Immature natural killer cell (primary cell): ENCODE results near the gene PIEZO2. TPM values are rescaled to one million over a fixed set of nuclear protein-coding genes. Genes with fewer than 3 reads are reported as not detected.

ENCODE experiments used
- DNase-seq, 3 donors: peaks; one replicate each; pipeline ENCODE4 v3.0.0; 2022; ENCODE audit warnings: mixed read lengths in 1 of 3
- H3K27ac Mint-ChIP-seq, 6 donors: one replicate each; pipeline ENCODE4 v1.8.0; 2020; ENCODE audit warnings: mixed read lengths in 6 of 6, mild to moderate bottlenecking in 5 of 6, inconsistent platforms in 4 of 6, moderate library complexity in 3 of 6
- H3K27me3 Mint-ChIP-seq, 3 donors: one replicate each; pipeline ENCODE4 v1.8.0; 2020 to 2021; ENCODE audit warnings: low read depth in 3 of 3, mild to moderate bottlenecking in 3 of 3, mixed read lengths in 3 of 3, moderate library complexity in 3 of 3, inconsistent platforms in 1 of 3
- H3K36me3 Mint-ChIP-seq, 3 donors: one replicate each; pipeline ENCODE4 v1.8.0; 2020; ENCODE audit warnings: mixed read lengths in 3 of 3, inconsistent platforms in 2 of 3, mild to moderate bottlenecking in 2 of 3
- H3K4me1 Mint-ChIP-seq, 2 donors: one replicate each; pipeline ENCODE4 v1.8.0; 2020; ENCODE audit warnings: inconsistent platforms in 2 of 2, mild to moderate bottlenecking in 2 of 2, mixed read lengths in 2 of 2, moderate library complexity in 1 of 2
- H3K4me3 Mint-ChIP-seq, 5 donors: one replicate each; pipeline ENCODE4 v1.8.0; 2020; ENCODE audit warnings: mild to moderate bottlenecking in 5 of 5, mixed read lengths in 5 of 5, inconsistent platforms in 3 of 5, moderate library complexity in 3 of 5
- H3K9me3 Mint-ChIP-seq, 6 donors: one replicate each; pipeline ENCODE4 v1.8.0; 2020; ENCODE audit warnings: mild to moderate bottlenecking in 6 of 6, mixed read lengths in 6 of 6, inconsistent platforms in 4 of 6, moderate library complexity in 3 of 6
- polyA plus RNA-seq, 3 donors: library from polyadenylated mRNA; unstranded; fragments of 300-500 nt; fragmentation: Illumina TruSeq; gene quantifications; one replicate each; pipeline ENCODE4 v1.2.3, GENCODE V29; 2021

PIEZO2 gene
- polyA plus RNA-seq, 3 donors from 2014 or later: not detected

DNA sequence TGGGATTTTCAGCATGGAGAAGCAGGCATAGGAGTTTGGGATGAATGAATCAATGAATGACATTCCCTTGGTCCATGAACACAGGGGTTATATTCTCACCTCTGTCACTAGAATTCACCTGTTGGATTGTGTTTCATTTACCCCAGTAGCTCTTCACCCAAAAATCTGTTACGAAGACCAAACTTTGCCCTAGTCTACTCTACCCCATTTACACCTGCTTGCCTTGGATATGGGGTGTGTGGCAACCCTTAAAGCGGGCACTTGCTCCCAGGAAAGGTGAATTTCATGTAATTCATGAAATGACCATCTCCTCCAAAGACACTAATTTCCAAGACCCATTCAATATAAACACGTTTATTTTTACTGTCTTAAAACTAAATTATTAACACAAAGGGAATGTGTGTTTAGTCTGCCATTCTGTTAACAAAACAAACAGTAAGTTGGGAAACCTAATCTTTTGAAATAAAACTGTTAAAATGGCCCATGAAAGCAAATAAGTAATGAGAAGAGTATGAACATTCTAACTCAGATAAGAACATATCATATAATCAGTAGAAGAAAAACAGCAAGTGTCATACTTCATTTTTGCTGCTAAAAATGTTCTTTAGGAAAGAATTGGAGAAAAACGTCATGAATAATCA is 355.5 kb downstream of the PIEZO2 start:
- DNase-seq: no peak
- H3K27me3 Mint-ChIP-seq: peaks cover 0 to 3% (median 2%) of the 10 kb centered on the region in 3 donors
- H3K9me3 Mint-ChIP-seq: no peaks in the 10 kb centered on the region
- no peak overlapping the region for H3K4me3 Mint-ChIP-seq
- no peak overlapping the region for H3K27ac Mint-ChIP-seq
- H3K4me1 Mint-ChIP-seq: peaks cover 0 to 4% of the 10 kb centered on the region in 2 donors
- no peaks in the 10 kb centered on the region for H3K36me3 Mint-ChIP-seq

DNA sequence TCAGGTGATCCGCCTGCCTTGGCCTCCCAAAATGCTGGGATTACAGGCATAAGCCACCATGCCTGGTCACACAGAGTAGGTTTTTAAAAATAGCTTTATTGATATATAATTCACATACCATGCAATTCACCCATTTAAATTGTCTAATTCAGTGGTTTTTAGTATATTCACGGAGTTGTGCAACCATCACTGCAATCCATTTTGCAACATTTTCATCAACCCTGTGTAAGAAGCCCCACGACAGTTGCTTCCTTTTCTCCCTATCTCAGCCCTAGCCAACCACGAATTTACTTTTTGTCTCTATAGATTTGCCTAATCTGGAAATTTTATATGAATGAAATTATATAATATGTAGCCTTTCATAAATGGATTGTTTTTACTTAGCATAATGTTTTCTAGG is 357.2 kb downstream of the PIEZO2 start:
- H3K4me1 Mint-ChIP-seq: peaks cover 6 to 9% of the 10 kb centered on the region in 2 donors
- no peak overlapping the region for H3K27ac Mint-ChIP-seq
- no peaks in the 10 kb centered on the region for H3K9me3 Mint-ChIP-seq
- no peaks in the 10 kb centered on the region for H3K36me3 Mint-ChIP-seq
- H3K4me3 Mint-ChIP-seq: no peak overlapping the region
- no peak for DNase-seq
- peaks cover 0 to 3% (median 2%) of the 10 kb centered on the region in 3 donors for H3K27me3 Mint-ChIP-seq

DNA sequence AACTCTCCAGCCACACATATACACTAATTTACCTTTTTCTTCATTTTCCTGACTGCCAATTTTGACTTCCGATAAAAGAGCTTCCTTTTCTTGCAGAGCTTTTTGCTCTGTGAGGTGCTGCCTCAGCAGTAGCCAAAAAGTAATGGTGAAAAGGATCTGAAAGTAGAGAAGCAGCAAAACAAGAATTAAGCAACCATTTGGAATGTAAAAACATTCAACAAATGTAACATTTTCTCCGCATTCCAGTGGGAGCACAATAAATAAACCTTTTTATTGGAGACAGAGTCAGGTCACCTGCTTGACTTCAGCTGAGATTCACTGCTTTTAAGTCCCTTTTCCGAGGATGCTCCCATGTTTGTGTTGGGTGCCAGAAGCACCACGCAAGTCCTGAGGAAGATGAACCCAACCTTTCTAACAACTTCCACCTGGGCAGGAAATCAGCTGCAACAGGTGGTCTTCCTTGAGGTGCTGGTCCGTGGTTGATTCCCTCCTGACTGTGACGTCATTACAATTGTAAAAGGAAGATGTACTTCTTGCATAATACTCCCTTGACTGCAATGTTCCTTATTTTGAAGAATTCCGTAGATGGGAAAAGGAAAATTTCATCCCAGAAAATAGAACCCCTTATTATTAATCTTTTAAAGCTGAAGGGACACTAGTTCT is 358.1 kb downstream of the PIEZO2 start:
- Mint-ChIP-seq H3K4me1 (peaks cover 10 to 12% of the 10 kb centered on the region in 2 donors), H3K27me3 (peaks cover 0 to 3% (median 2%) of the 10 kb centered on the region in 3 donors), H3K9me3 (no peaks in the 10 kb centered on the region), H3K36me3 (no peaks in the 10 kb centered on the region), H3K27ac (no peak overlapping the region), H3K4me3 (no peak overlapping the region)
- no peak for DNase-seq

DNA sequence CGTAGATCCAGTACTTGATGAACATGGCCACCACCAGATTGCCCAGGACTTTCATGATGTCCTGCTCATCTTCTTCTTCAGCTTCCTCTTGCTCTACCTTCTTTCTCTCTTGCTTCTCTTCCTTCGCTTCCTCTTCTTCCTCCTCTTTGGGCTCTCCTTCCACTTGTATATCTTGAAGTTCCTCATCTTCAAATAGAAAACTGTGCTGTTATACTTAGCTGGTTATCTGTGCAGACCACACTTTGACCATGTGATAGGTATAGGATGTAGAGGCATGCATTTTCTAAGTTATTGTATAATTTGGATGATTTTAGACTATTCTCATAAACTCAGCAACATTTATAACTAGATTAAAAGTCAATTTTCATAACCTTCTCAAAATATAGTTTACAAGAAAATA is 360.2 kb downstream of the PIEZO2 start:
- no peak overlapping the region for H3K27ac Mint-ChIP-seq
- H3K36me3 Mint-ChIP-seq: no peaks in the 10 kb centered on the region
- no peak overlapping the region for H3K4me3 Mint-ChIP-seq
- DNase-seq: no peak
- peaks cover 10 to 12% of the 10 kb centered on the region in 2 donors for H3K4me1 Mint-ChIP-seq
- no peaks in the 10 kb centered on the region for H3K9me3 Mint-ChIP-seq
- peaks cover 0 to 6% (median 3%) of the 10 kb centered on the region in 3 donors for H3K27me3 Mint-ChIP-seq

DNA sequence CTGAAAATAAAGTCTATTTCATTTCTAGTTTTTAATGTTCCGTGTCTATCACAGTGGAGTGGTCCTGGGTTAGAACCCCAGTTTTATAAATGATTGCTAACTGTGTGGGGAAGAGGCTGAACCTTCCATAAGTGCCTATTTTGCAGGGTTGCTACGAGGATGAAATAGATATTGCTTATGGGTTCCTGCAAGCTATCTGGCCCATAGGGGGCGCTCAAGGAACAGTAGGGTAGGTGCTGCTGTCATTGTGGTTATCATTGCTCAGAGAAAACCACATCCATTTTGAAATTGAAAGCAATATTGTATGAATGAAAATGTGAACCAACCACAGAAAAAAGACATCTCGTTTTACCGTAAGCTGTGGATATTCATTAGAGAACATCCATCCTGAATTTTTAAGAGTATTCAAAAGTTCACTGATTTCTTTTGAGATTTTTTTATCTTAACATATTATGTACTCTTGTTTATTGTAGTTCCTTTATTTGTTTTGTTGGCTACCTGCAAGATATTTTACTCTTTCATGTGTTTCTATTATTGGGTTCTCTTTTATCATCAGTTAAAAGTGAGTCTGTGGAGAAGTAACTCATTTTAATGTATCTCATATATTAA is 362.0 kb downstream of the PIEZO2 start:
- peak; percentile 67 to 73 (median 68) for DNase-seq
- peaks cover 0 to 9% (median 3%) of the 10 kb centered on the region in 3 donors for H3K27me3 Mint-ChIP-seq
- H3K27ac Mint-ChIP-seq: peak overlapping the region in 1 of 6 donors; percentile 55
- H3K4me3 Mint-ChIP-seq: peak overlapping the region in 3 of 5 donors; percentile 10 to 47 (median 15)
- H3K4me1 Mint-ChIP-seq: peaks cover 10 to 12% of the 10 kb centered on the region in 2 donors
- H3K9me3 Mint-ChIP-seq: no peaks in the 10 kb centered on the region
- no peaks in the 10 kb centered on the region for H3K36me3 Mint-ChIP-seq

DNA sequence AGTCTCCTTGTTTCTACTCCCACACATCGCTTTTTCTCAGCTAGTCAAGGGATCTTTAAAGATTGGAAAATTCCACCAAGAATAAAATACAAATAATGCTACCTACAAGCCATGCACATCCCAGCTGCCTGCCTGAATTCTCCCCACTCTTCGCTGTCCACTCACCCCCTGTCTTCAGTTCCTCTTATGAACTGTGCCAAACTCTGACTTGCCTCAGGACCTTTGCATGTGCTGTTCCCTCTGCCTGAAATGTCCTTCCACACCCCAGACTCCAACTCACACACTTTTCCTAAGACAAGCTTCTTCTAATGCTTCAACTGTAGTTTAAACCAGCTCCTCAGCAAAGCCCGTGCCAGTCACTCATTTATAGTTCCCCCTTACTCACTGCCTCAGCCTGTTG is 363.6 kb downstream of the PIEZO2 start:
- no peaks in the 10 kb centered on the region for H3K36me3 Mint-ChIP-seq
- no peak for DNase-seq
- peaks cover 0 to 9% (median 3%) of the 10 kb centered on the region in 3 donors for H3K27me3 Mint-ChIP-seq
- H3K4me3 Mint-ChIP-seq: no peak overlapping the region
- peak overlapping the region in 1 of 6 donors; percentile 1 for H3K27ac Mint-ChIP-seq
- H3K9me3 Mint-ChIP-seq: no peaks in the 10 kb centered on the region
- peaks cover 10 to 12% of the 10 kb centered on the region in 2 donors for H3K4me1 Mint-ChIP-seq

DNA sequence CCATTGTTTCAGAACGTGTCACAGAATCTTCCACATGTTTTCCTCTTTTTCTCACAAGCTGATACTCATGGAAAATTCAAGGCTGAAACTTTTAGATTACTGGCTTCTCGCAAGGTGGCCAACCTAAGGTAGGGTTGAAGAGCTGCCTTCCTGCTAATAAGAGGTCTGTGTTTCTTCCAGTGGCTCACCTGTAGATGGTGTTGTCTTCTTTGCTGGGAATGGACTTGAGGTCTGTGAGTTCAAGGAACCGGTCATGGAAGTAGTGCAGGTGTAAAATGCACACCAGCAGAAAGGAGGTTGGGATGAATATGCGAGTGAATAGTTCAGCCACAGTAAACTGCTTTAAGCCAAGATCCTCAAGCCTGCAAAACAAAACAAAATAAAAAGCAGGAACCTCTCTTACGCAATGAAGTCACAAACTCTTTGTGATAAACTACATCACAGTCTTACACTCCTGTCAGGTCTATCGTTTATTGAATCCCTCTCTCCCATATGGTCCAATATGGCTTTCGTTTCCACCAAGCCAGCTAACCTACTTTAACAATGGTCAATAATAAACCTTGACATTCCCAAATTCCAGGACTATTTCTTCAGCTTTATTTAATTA is 364.7 kb downstream of the PIEZO2 start:
- Mint-ChIP-seq H3K27ac (no peak overlapping the region), H3K27me3 (peaks cover 0 to 9% (median 3%) of the 10 kb centered on the region in 3 donors), H3K36me3 (no peaks in the 10 kb centered on the region), H3K9me3 (no peaks in the 10 kb centered on the region), H3K4me1 (peaks cover 10 to 12% of the 10 kb centered on the region in 2 donors), H3K4me3 (no peak overlapping the region)
- no peak for DNase-seq

DNA sequence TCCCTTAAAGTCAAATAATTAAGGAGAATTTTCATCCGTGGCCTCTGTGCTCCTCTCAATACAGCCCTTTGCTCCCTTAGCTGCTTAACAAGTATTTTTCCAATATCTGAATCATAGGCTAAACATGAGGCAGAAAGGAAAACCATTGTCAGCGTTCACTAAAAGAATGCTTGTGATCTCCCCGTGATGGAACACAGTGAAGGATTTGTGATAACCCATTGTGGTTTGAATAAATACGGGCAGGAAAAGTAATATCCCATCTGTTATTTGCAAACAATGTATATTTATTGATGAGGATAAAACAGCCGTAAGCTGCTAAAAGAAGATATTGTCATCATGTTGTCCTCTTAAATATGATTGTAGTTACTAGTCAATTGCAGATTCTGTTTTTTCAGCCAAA is 365.4 kb downstream of the PIEZO2 start:
- no peak overlapping the region for H3K4me3 Mint-ChIP-seq
- H3K4me1 Mint-ChIP-seq: peaks cover 7 to 12% of the 10 kb centered on the region in 2 donors
- peaks cover 0 to 6% (median 2%) of the 10 kb centered on the region in 3 donors for H3K27me3 Mint-ChIP-seq
- H3K9me3 Mint-ChIP-seq: no peaks in the 10 kb centered on the region
- DNase-seq: no peak
- H3K36me3 Mint-ChIP-seq: no peaks in the 10 kb centered on the region
- H3K27ac Mint-ChIP-seq: no peak overlapping the region

DNA sequence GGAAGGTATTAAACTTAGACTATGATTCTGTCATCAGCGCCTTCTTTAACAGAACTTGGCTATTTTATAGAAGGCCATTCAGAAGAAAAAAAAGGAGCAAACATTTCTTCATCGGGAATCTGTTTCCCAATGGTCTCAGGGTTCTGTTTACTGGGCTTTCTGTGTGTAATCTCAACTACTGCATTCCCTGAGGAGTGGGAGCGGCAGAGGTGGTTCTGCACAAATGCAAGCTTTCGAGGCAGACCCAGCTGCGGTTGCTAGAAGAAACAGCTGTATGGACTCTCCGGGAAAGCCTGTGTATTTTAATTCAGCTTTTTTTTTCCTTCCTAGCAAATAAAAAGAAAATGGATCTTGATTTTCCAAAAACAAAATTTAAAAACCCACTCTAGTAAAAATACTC is 372.9 kb downstream of the PIEZO2 start:
- no peaks in the 10 kb centered on the region for H3K9me3 Mint-ChIP-seq
- no peaks in the 10 kb centered on the region for H3K4me1 Mint-ChIP-seq
- no peaks in the 10 kb centered on the region for H3K36me3 Mint-ChIP-seq
- H3K27me3 Mint-ChIP-seq: peaks cover 0 to 2% (median 0%) of the 10 kb centered on the region in 3 donors
- no peak overlapping the region for H3K4me3 Mint-ChIP-seq
- no peak overlapping the region for H3K27ac Mint-ChIP-seq
- no peak for DNase-seq

DNA sequence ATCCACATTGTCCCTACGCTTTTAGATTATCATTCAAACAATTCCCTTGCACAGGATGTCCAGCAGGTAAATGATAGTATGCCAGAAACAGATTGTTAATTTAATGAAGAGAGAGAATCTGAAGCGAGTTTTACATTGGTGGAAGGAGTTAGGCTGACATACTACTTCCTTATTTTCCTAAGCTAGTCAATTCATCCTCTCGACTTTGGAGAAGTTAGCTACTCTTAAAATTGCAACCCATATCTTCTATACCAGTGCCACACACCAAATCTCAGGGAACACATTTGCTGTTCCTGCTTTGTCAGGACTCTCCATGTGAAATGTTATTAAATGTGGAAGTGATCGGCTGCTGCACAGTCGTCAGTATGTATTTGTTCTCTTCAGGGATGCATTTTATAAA is 374.3 kb downstream of the PIEZO2 start:
- Mint-ChIP-seq H3K36me3 (no peaks in the 10 kb centered on the region), H3K4me1 (no peaks in the 10 kb centered on the region), H3K9me3 (no peaks in the 10 kb centered on the region), H3K4me3 (no peak overlapping the region), H3K27ac (no peak overlapping the region), H3K27me3 (peaks cover 0 to 2% (median 0%) of the 10 kb centered on the region in 3 donors)
- no peak for DNase-seq

DNA sequence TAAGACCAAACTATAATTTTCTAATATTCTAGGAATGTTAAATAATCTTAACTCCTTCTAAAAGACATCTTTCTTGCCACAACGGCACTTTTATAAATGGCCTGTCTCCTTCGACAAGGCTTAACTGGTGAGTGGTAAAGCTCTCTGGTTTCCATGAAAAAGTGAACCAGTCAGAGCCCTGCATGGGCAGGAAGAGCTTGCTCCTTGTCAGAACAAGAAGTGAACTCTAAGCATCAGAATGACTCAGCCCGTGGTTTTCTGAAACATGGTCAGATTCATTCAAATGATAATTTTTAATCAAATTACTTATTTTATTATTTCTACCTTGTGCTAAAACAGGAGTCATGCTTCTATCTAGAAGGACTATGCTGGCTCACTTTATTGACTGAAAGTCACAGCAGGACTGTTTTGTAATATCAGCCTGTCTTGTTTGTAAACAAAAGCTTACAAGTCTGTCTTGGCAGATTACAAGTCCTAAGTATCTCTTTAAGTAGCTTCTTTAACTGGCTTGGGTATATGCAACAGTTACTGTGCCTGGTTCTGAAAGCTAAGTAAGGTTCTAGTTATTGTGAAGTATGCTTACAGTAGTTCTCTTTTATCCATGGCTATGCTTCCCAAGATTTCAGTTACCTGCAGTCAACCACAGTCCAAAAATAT is 378.2 kb downstream of the PIEZO2 start:
- Mint-ChIP-seq H3K27ac (no peak overlapping the region), H3K4me1 (no peaks in the 10 kb centered on the region), H3K27me3 (peaks cover 0 to 2% (median 0%) of the 10 kb centered on the region in 3 donors), H3K36me3 (no peaks in the 10 kb centered on the region), H3K4me3 (no peak overlapping the region), H3K9me3 (no peaks in the 10 kb centered on the region)
- DNase-seq: no peak

DNA sequence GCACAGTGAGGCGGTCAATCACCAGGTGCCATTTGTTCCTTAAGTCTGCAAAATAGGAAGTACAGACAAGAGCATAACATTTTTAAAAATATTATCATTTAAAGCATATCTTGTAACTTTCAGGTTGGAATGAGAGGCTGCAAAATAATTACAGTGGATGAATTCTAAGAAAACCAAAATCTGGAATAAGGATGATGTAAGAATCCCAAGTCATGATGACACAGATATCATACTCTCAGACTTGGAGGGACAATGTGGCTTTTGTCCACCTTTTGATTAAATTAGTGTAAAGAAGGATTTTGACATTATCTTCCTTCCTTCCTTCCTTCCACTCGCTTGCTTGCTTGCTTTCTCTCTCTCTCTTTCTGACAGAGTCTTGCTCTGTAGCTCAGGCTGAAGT is 379.1 kb downstream of the PIEZO2 start:
- DNase-seq: no peak
- Mint-ChIP-seq H3K4me3 (no peak overlapping the region), H3K36me3 (no peaks in the 10 kb centered on the region), H3K27me3 (peaks cover 0 to 3% (median 2%) of the 10 kb centered on the region in 3 donors), H3K4me1 (no peaks in the 10 kb centered on the region), H3K27ac (no peak overlapping the region), H3K9me3 (peaks cover 0 to 1% (median 0%) of the 10 kb centered on the region in 6 donors)

DNA sequence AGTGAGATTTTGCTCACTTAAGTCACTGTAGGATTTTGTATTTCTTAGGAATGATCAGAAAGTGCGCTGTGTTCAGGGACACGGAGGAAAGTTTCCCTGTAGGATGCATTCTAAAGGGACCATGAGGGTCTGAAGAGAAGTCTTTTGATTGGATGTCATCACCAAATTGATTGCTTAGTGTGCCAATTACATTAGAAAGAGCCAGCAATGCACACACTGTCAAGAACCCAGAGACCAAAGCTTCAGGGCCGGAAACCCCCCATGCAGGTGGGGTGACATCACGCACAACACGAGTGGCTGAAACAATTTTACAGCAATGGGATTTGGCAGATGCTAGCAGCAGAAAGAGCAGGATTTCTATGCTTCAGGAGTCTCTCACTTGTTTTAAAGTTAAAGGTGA is 381.1 kb downstream of the PIEZO2 start:
- no peak for DNase-seq
- H3K4me3 Mint-ChIP-seq: no peak overlapping the region
- H3K27me3 Mint-ChIP-seq: peaks cover 0 to 3% (median 0%) of the 10 kb centered on the region in 3 donors
- H3K36me3 Mint-ChIP-seq: no peaks in the 10 kb centered on the region
- no peak overlapping the region for H3K27ac Mint-ChIP-seq
- no peaks in the 10 kb centered on the region for H3K4me1 Mint-ChIP-seq
- H3K9me3 Mint-ChIP-seq: peaks cover 0 to 1% (median 0%) of the 10 kb centered on the region in 6 donors
